ENCODE measurements around the gene TNXB.
A peak's percentile ranks its signal among the peaks of the same experiment; 100 is the strongest.
"Not testable (repeated sequence)": the region's sequence is repeated elsewhere in the genome, so short reads cannot be mapped to it uniquely, and the experiment has no call there.

Gene TNXB

DNA sequence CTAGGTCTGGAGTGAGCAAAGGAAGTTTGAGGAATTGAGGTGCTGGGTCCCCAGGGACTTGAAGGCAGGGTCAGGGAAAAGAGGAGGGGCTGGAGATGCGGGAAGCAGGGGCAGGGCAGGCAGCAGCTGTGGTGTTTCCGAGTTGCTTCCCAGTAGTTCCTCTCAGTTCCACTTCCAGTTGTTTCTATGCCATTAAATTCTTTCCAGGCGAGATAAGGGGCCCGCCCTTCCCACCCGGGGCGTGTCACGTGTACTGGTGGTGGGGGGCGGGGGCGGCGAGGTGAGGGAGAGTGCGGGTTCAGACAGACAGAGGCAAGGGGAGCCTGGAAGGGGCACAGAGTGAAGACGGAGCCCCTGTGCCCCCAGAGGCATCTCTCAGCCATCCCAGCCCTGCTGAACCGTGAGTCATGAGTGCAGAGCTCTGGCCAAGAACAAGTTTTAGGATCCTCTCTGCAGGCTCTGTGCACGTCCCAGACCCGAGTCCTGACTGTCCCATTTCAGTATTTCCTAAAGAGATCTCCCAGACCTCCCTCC is 977 bp downstream of the TNXB start:
- peaks cover 2% of the 10 kb centered on the region for H3K27me3 Mint-ChIP-seq
- H3K27ac Mint-ChIP-seq, result no peak overlapping the region
- peak overlapping the region; percentile 43 for H3K4me3 Mint-ChIP-seq

DNA sequence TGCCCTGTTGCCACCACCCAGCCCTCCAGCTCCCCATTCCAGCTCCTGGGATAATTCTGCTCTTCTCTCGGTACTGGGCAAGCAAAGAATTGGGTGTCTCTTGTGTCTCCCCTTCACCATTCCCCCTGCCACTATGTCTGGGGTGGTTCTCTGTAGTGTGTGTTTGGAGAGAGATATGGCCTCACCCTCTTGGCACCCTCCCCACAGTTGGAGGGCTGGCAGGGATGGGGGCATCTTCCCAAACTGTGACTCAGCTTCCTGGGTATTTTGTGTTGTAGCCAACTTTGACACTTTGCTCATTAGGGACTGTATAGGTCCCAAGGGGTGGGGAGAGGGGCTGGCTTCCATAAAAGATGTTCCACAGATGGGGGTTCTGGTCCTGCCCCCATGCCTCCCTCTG is 1.7 kb downstream of the TNXB start:
- H3K27me3 Mint-ChIP-seq, result peaks cover 2% of the 10 kb centered on the region
- peaks cover 26% of the 10 kb centered on the region for H3K4me1 Mint-ChIP-seq (ENCODE audit: low read depth)
- no peak overlapping the region for H3K4me3 Mint-ChIP-seq
- H3K27ac Mint-ChIP-seq, result no peak overlapping the region
- no peaks in the 10 kb centered on the region for H3K36me3 Mint-ChIP-seq
- H3K9me3 Mint-ChIP-seq (ENCODE audit: low read depth), result no peaks in the 10 kb centered on the region

More for the DNA sequence above, 977 bp downstream of the TNXB start:
- H3K36me3 Mint-ChIP-seq, result no peaks in the 10 kb centered on the region
- no peaks in the 10 kb centered on the region for H3K9me3 Mint-ChIP-seq (ENCODE audit: low read depth)
- H3K4me1 Mint-ChIP-seq (ENCODE audit: low read depth), result peaks cover 26% of the 10 kb centered on the region

DNA sequence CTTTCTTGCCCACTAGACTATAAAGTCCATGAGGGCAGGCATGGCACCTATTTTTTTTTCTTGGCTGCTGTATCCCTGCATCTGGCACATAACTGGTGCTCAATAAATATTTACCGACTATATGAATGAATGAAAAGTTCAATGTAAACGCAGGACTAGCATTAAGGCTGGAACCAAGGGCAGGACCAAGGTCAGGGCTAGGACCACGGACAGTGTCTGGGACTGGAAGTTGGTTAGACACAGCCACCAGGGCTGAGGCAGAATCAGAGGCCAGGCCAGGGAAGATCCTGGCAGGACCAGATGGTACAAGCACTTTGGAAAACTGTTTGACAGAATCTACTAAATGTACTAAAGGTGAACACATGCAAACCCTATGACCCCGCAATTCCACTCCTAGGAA is 3.7 kb downstream of the TNXB start:
- Mint-ChIP-seq H3K27me3 (peaks cover 2% of the 10 kb centered on the region), H3K36me3 (no peaks in the 10 kb centered on the region), H3K27ac (no peak overlapping the region), H3K4me3 (no peak overlapping the region), H3K9me3 (ENCODE audit: low read depth) (no peaks in the 10 kb centered on the region), H3K4me1 (ENCODE audit: low read depth) (peaks cover 26% of the 10 kb centered on the region)

GRCh38 chr6:32102255-32102654 is 6.9 kb downstream of the TNXB start:
- Mint-ChIP-seq H3K36me3 (no peaks in the 10 kb centered on the region), H3K4me3 (no peak overlapping the region), H3K27ac (no peak overlapping the region), H3K9me3 (ENCODE audit: low read depth) (no peaks in the 10 kb centered on the region), H3K27me3 (peaks cover 6% of the 10 kb centered on the region), H3K4me1 (ENCODE audit: low read depth) (peaks cover under 1% of the 10 kb centered on the region)

- not testable (repeated sequence) for H3K4me1 Mint-ChIP-seq (ENCODE audit: low read depth); H3K27me3 Mint-ChIP-seq; H3K9me3 Mint-ChIP-seq (ENCODE audit: low read depth); H3K27ac Mint-ChIP-seq; H3K4me3 Mint-ChIP-seq; H3K36me3 Mint-ChIP-seq
These were observed 8.9 kb downstream of the TNXB start for GRCh38 chr6:32100251-32100650.

DNA sequence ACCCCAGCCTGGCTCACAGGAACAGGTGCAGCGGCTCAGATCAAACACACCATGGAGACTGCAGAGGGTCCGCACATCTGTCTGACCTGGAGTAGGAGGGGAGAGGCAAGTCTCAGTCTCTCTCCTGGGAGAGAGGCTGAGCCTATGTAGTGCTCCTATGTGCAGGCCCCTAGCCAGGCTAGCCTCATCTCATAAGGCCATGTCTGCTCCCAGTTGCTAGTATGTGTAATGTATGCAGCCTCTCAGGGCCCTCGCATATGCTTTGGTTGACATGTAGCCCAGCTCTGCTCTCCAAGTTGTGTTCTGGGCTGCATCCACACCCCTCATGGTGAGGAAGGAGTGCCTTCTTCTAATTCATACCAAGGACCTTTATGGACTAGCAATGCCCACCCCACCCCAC is 11.8 kb downstream of the TNXB start:
- Mint-ChIP-seq H3K4me3 (no peak overlapping the region), H3K36me3 (peaks cover 5% of the 10 kb centered on the region), H3K27ac (no peak overlapping the region), H3K27me3 (peaks cover 14% of the 10 kb centered on the region), H3K4me1 (ENCODE audit: low read depth) (no peaks in the 10 kb centered on the region), H3K9me3 (ENCODE audit: low read depth) (no peaks in the 10 kb centered on the region)

- Mint-ChIP-seq H3K27ac (no peak overlapping the region), H3K9me3 (ENCODE audit: low read depth) (no peaks in the 10 kb centered on the region), H3K4me3 (peak overlapping the region; percentile 46)
These were observed 12.5 kb downstream of the TNXB start for GRCh38 chr6:32096394-32097258.

GRCh38 chr6:32096087-32096393 is 13.1 kb downstream of the TNXB start:
- H3K27me3 Mint-ChIP-seq, result peaks cover 14% of the 10 kb centered on the region
- no peak overlapping the region for H3K27ac Mint-ChIP-seq
- H3K36me3 Mint-ChIP-seq, result peaks cover 5% of the 10 kb centered on the region
- H3K4me1 Mint-ChIP-seq (ENCODE audit: low read depth), result no peaks in the 10 kb centered on the region
- no peaks in the 10 kb centered on the region for H3K9me3 Mint-ChIP-seq (ENCODE audit: low read depth)
- peak overlapping the region; percentile 27 for H3K4me3 Mint-ChIP-seq

More at GRCh38 chr6:32096394-32097258, 12.5 kb downstream of the TNXB start:
- Mint-ChIP-seq H3K36me3 (peaks cover 5% of the 10 kb centered on the region), H3K4me1 (ENCODE audit: low read depth) (no peaks in the 10 kb centered on the region), H3K27me3 (peaks cover 14% of the 10 kb centered on the region)

DNA sequence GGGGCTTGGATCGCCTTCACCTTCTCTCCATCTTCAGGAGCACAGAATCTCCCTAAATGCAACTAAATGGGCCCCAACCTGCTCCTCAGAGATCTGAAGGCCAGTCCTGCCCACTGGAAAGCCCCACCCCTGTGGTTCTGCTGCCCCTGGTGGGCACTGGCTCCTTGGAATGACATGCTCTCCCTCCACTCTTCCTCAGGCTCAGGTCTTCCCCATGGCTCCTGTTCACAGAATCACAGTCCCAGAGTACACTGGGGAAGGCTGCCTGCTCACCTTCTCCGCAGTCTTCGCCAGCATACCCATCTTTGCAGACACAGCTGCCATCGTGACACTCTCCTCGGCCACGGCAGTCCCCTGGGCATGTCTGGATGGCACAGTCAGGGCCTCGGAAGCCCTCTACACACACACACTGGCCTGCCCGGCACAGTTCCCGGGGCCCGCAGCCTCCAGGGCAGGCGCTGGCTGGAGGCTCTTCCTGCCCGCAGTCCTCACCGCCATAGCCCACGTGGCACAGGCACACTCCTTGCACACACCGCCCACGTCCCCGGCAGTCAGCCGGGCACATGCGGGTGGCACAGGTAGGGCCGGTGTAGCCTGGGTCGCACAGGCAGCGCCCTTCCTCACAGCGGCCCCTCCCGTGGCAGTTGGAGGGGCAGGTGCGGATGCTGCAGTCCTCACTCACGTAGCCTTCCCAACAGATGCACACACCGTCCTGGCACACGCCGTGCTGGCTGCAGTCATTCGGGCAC is 13.6 kb downstream of the TNXB start:
- Mint-ChIP-seq H3K27ac (no peak overlapping the region), H3K27me3 (peaks cover 14% of the 10 kb centered on the region), H3K9me3 (ENCODE audit: low read depth) (no peaks in the 10 kb centered on the region), H3K4me3 (peak overlapping the region; percentile 27), H3K4me1 (ENCODE audit: low read depth) (no peaks in the 10 kb centered on the region), H3K36me3 (peaks cover 5% of the 10 kb centered on the region)

- Mint-ChIP-seq H3K4me1 (ENCODE audit: low read depth) (no peaks in the 10 kb centered on the region), H3K27ac (no peak overlapping the region), H3K9me3 (ENCODE audit: low read depth) (no peaks in the 10 kb centered on the region), H3K4me3 (no peak overlapping the region), H3K36me3 (peaks cover 5% of the 10 kb centered on the region), H3K27me3 (peaks cover 10% of the 10 kb centered on the region)
These were observed 16.2 kb downstream of the TNXB start for GRCh38 chr6:32092760-32093497.

DNA sequence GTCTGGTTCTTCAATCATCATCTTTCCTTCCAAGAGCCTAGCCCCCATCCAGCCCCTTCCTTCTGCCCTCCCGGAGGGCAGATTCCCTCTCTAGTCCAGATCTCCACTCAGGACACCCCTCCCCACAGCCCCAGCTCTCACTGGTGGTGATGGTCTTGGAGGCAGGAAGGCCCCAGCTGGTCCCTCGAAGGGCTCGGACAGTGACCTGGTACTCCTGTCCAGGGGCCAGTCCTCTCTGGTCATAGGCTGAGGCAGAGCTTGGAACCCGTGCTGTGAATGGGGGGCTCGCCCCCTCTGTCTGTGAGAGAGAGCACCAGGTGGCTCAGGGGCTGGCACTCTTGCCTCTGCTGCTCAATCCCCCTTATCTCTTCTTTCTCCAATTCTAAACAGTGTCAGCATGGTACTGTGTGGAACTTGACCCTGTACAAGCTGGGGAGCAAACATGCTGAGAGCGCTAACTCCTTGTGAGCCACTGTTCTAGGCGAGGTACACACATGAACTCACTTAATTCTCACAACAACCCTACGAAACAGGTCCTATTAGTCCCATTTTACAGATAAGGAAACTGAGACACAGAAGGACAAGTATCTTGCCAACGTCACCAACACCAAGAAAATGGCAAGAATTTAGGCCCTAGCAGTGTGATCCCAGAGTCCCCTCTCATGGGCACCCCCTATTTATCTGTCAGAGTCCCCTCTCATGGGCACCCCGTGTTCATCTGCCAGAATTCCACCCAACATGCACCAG is 19.9 kb downstream of the TNXB start:
- peaks cover 7% of the 10 kb centered on the region for H3K27me3 Mint-ChIP-seq
- H3K4me1 Mint-ChIP-seq (ENCODE audit: low read depth), result peaks cover 5% of the 10 kb centered on the region
- no peaks in the 10 kb centered on the region for H3K9me3 Mint-ChIP-seq (ENCODE audit: low read depth)
- H3K36me3 Mint-ChIP-seq, result peaks cover 5% of the 10 kb centered on the region
- no peak overlapping the region for H3K27ac Mint-ChIP-seq
- no peak overlapping the region for H3K4me3 Mint-ChIP-seq

GRCh38 chr6:32088487-32089049 is 20.6 kb downstream of the TNXB start:
- no peaks in the 10 kb centered on the region for H3K9me3 Mint-ChIP-seq (ENCODE audit: low read depth)
- H3K36me3 Mint-ChIP-seq, result peaks cover 5% of the 10 kb centered on the region
- H3K27me3 Mint-ChIP-seq, result peaks cover 7% of the 10 kb centered on the region
- H3K4me3 Mint-ChIP-seq, result no peak overlapping the region
- H3K4me1 Mint-ChIP-seq (ENCODE audit: low read depth), result peaks cover 5% of the 10 kb centered on the region
- no peak overlapping the region for H3K27ac Mint-ChIP-seq

- no peak overlapping the region for H3K4me3 Mint-ChIP-seq
- H3K9me3 Mint-ChIP-seq (ENCODE audit: low read depth), result no peaks in the 10 kb centered on the region
- no peak overlapping the region for H3K27ac Mint-ChIP-seq
- peaks cover 3% of the 10 kb centered on the region for H3K36me3 Mint-ChIP-seq
- H3K27me3 Mint-ChIP-seq, result peaks cover 4% of the 10 kb centered on the region
- H3K4me1 Mint-ChIP-seq (ENCODE audit: low read depth), result peaks cover 5% of the 10 kb centered on the region
These were observed 21.3 kb downstream of the TNXB start for GRCh38 chr6:32087574-32088486.
